GM12878 (cell line): ENCODE measurements around the gene PCDHAC2. TPM values are rescaled to one million over a fixed set of nuclear protein-coding genes. Genes with fewer than 3 reads are reported as not detected.

Source experiments
- ATAC-seq: fragments of 200-7000 bp; cut with Tn5 transposase; 3 replicates; pipeline ENCODE4 v1.9.1; 2020; ENCODE audit warnings: mild to moderate bottlenecking, moderate library complexity
- BruUV-seq: library from RNA; stranded (reverse); fragments of 400-500 nt; replicated peaks from 2 replicates; lab custom pipeline; 2021; lab: Mats Ljungman, UMichigan
- CTCF ChIA-PET: fragments of 300-600 bp; sonication (Branson Sonifier 250); formaldehyde crosslinking; extraction: SDS; loops from one replicate; lab custom pipeline; 2021; ENCODE audit warnings: inconsistent platforms; lab: Yijun Ruan, JAX
- POLR2A ChIA-PET: fragments of 350-600 bp; formaldehyde crosslinking; extraction: SDS; loops from one replicate; lab custom pipeline; 2021; ENCODE audit warnings: inconsistent platforms; lab: Charles Lee
- RAD21 ChIA-PET: fragments of 300-600 bp; sonication (Branson Sonifier 250); formaldehyde crosslinking; loops from one replicate; lab custom pipeline; 2023; ENCODE audit warnings: antibody characterized with exemption; ENCODE audit not compliant: unreplicated experiment; lab: Charles Lee
- SMC1A ChIA-PET: fragments of 300-600 bp; sonication (Branson Sonifier 250); formaldehyde crosslinking; loops from one replicate; lab custom pipeline; 2023; ENCODE audit not compliant: unreplicated experiment, uncharacterized antibody; lab: Charles Lee
- DNase-seq: peaks from one replicate; pipeline ENCODE4 v3.0.0-alpha.2; 2011; ENCODE audit warnings: low read depth, low spot score
- FAIRE-seq: peaks from 3 replicates; lab custom pipeline; 2011; peaks lifted over from hg19 to GRCh38; lab: Jason Lieb, UNC
- H2AFZ ChIP-seq: 2 replicates; pipeline ENCODE4 v1.6.0; 2011; ENCODE audit warnings: low read depth, low read length, control low read depth; ENCODE audit not compliant: control insufficient read depth
- H3K27ac ChIP-seq: 2 replicates; pipeline ENCODE4 v1.5.1; 2011; ENCODE audit warnings: control low read depth; ENCODE audit not compliant: control insufficient read depth, insufficient read depth
- H3K27me3 ChIP-seq, 2 experiments: replicated peaks in 1 of 2; 2 replicates each; pipeline versions ENCODE4 v1.6.0 to v1.6.1; 2011; ENCODE audit warnings: low read length in 1 of 2; ENCODE audit not compliant: control insufficient read depth in 2 of 2, insufficient read depth in 2 of 2
- H3K36me3 ChIP-seq, 2 experiments: 2 replicates each; pipeline ENCODE4 v1.5.1; 2011; ENCODE audit warnings: low read length in 1 of 2; ENCODE audit not compliant: control insufficient read depth in 2 of 2, insufficient read depth in 2 of 2
- H3K4me1 ChIP-seq: 2 replicates; pipeline ENCODE4 v1.6.1; 2011; ENCODE audit warnings: mild to moderate bottlenecking, low read length, moderate library complexity, mixed read lengths; ENCODE audit not compliant: control insufficient read depth, insufficient read depth
- H3K4me2 ChIP-seq: 2 replicates; pipeline ENCODE4 v1.6.0; 2011; ENCODE audit warnings: control low read depth; ENCODE audit not compliant: control insufficient read depth, insufficient read depth
- H3K4me3 ChIP-seq: fragments of 200-600 bp; sonication (generic); 2 replicates; pipeline ENCODE4 v1.5.1; 2016
- H3K79me2 ChIP-seq: 2 replicates; pipeline ENCODE4 v1.6.0; 2011; ENCODE audit warnings: low read length; ENCODE audit not compliant: control insufficient read depth, insufficient read depth
- H3K9ac ChIP-seq: 2 replicates; pipeline ENCODE4 v1.8.0; 2011; ENCODE audit warnings: low read length, control low read depth, mixed read lengths; ENCODE audit not compliant: control insufficient read depth, insufficient read depth
- H3K9me3 ChIP-seq: replicated peaks from 3 replicates; pipeline ENCODE4 v1.5.1; 2011; ENCODE audit warnings: mild to moderate bottlenecking, low read length; ENCODE audit not compliant: control insufficient read depth, insufficient read depth
- H4K20me1 ChIP-seq: 2 replicates; pipeline ENCODE4 v1.6.0; 2011; ENCODE audit not compliant: control insufficient read depth, insufficient read depth
- CEBPB ChIP-seq, 2 experiments: fragments of 150-350 bp in 1 of 2; IDR thresholded peaks; 2 replicates each; pipeline ENCODE4 v1.6.1; 2012 to 2014; ENCODE audit warnings: low read depth in 2 of 2, low read length in 2 of 2, borderline replicate concordance in 1 of 2, inconsistent platforms in 1 of 2
- CHD2 ChIP-seq: IDR thresholded peaks from 2 replicates; pipeline ENCODE4 v1.6.1; 2011; ENCODE audit warnings: low read depth, low read length, improper control_type of control experiment, borderline replicate concordance
- EED ChIP-seq: sonication (generic); IDR thresholded peaks from 2 replicates; pipeline ENCODE4 v1.6.1; 2016; ENCODE audit warnings: antibody characterized with exemption, low read depth
- MAX ChIP-seq: IDR thresholded peaks from 2 replicates; pipeline ENCODE4 v1.6.1; 2012; ENCODE audit warnings: low read depth, low read length, improper control_type of control experiment
- NFXL1 ChIP-seq: fragments of 450-650 bp; IDR thresholded peaks from 2 replicates; pipeline ENCODE4 v1.6.1; 2017; ENCODE audit warnings: antibody characterized with exemption, mild to moderate bottlenecking, borderline replicate concordance
- NRF1 ChIP-seq: conservative IDR thresholded peaks from 2 replicates; pipeline ENCODE4 v1.6.1; 2011; ENCODE audit warnings: mild to moderate bottlenecking, low read depth, low read length, improper control_type of control experiment
- RAD51 ChIP-seq: fragments of 450-650 bp; IDR thresholded peaks from 2 replicates; pipeline ENCODE4 v1.6.1; 2016; ENCODE audit warnings: moderate library complexity, mild to moderate bottlenecking, inconsistent platforms
- USF1 ChIP-seq: IDR thresholded peaks from 2 replicates; pipeline ENCODE4 v1.6.1; 2011; ENCODE audit warnings: borderline replicate concordance, low read depth, mild to moderate bottlenecking, moderate library complexity, mixed read lengths, low read length; ENCODE audit not compliant: insufficient read depth; ENCODE audit errors: extremely low read length
- USF2 ChIP-seq: IDR thresholded peaks from 2 replicates; pipeline ENCODE4 v1.6.1; 2011; ENCODE audit warnings: low read depth, low read length, improper control_type of control experiment, borderline replicate concordance
- WRNIP1 ChIP-seq: IDR thresholded peaks from 2 replicates; pipeline ENCODE4 v1.6.1; 2011; ENCODE audit warnings: low read depth, low read length, improper control_type of control experiment, borderline replicate concordance
- YBX1 ChIP-seq: fragments of 450-650 bp; IDR thresholded peaks from 2 replicates; pipeline ENCODE4 v1.6.1; 2016; ENCODE audit warnings: antibody characterized with exemption
- WGBS: methylation state at CpG from one replicate; pipeline ENCODE4 v1.1.6; 2016; ENCODE audit warnings: low lambda C conversion rate; ENCODE audit not compliant: insufficient replicate concordance, insufficient coverage; ENCODE audit errors: missing lambda C conversion rate; 5-methylcytosine and 5-hydroxymethylcytosine counted together
- in situ Hi-C: fragments of 300-500 bp; cut with MboI; formaldehyde crosslinking; loops from 9 replicates; pipeline ENCODE4 v1.14.3; 2018; ENCODE audit warnings: mixed read lengths
- intact Hi-C: fragments of 100-400 bp; cut with micrococcal nuclease; formaldehyde crosslinking; loops from one replicate; pipeline ENCODE4 v1.14.2; 2022; ENCODE audit not compliant: unreplicated experiment
- polyA plus RNA-seq, 11 experiments: library from polyadenylated mRNA; depleted of rRNA in 4 of 11; unstranded in 6 of 11; stranded (reverse) in 5 of 11; fragments of >200 nt; fragmentation: Nextera tagmentation in 4 of 11; fragmentation: Illumina TruSeq in 1 of 11; extraction: Ambion mirVana in 4 of 11; extraction: Trizol in 1 of 11; gene quantifications; 1 replicate in 1 of 11; 2 replicates in 10 of 11; pipeline versions ENCODE4 v1.2.1 to v1.2.3, GENCODE V29; 2011 to 2016; ENCODE audit warnings: inconsistent platforms in 2 of 11, missing spikeins in 2 of 11, low read depth in 1 of 11
- total RNA-seq, 4 experiments: library from RNA; depleted of rRNA in 3 of 4; stranded (reverse); fragments of >200 nt in 3 of 4; fragmentation: Illumina TruSeq in 1 of 4; extraction: Trizol in 1 of 4; gene quantifications; 2 replicates each; pipeline versions ENCODE4 v1.2.1 to v1.2.3, GENCODE V29; 2013 to 2021
- TF ChIP-seq, protein P1 (sequence below): fragments of 450-650 bp; IDR thresholded peaks from 2 replicates; pipeline ENCODE4 v1.6.1; 2017; ENCODE audit warnings: low read depth, mild to moderate bottlenecking, moderate library complexity

PCDHAC2 gene
- total and polyA plus RNA-seq, 10 of the 15 experiments (the other 5 are each of a cell fraction or from before 2014, with no cell fraction given), result 0.06 TPM; not detected in 9

- H2AFZ ChIP-seq, result no peak overlapping the region
- ChIA-PET CTCF (no interaction called here), RAD21 (no interaction called here), POLR2A (no interaction called here), SMC1A (no interaction called here)
- DNase-seq (no peak), ATAC-seq (no peak), FAIRE-seq (no peak)
- TF ChIP-seq CHD2, result no peak
- TF ChIP-seq USF2, result no peak
- TF ChIP-seq EED, result no peak
- no peak for TF ChIP-seq WRNIP1
- no peak for TF ChIP-seq USF1
- no peak for TF ChIP-seq YBX1
- TF ChIP-seq MAX, result no peak
- TF ChIP-seq, protein P1, sequence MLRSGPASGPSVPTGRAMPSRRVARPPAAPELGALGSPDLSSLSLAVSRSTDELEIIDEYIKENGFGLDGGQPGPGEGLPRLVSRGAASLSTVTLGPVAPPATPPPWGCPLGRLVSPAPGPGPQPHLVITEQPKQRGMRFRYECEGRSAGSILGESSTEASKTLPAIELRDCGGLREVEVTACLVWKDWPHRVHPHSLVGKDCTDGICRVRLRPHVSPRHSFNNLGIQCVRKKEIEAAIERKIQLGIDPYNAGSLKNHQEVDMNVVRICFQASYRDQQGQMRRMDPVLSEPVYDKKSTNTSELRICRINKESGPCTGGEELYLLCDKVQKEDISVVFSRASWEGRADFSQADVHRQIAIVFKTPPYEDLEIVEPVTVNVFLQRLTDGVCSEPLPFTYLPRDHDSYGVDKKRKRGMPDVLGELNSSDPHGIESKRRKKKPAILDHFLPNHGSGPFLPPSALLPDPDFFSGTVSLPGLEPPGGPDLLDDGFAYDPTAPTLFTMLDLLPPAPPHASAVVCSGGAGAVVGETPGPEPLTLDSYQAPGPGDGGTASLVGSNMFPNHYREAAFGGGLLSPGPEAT, result no peak
- TF ChIP-seq NRF1, result no peak
- no peak for TF ChIP-seq CEBPB (IDR thresholded peaks at IDR 0.05; ENCODE audit: borderline replicate concordance in 1 of 2, low read depth in 2 of 2, low read length in 2 of 2)
- no peak for TF ChIP-seq NFXL1
- no peak for TF ChIP-seq RAD51
- no peaks in the 10 kb centered on the region for H3K79me2 ChIP-seq
- H3K9me3 ChIP-seq, result peaks cover 3% of the 10 kb centered on the region; the same call in 2 of the 3 replicates
- no peaks in the 10 kb centered on the region for H3K36me3 ChIP-seq
- H3K27ac ChIP-seq, result no peak overlapping the region
- 59% methylated on average over 47 of the region's 74 CpGs for WGBS
- no peak overlapping the region for H3K9ac ChIP-seq
- no peaks in the 10 kb centered on the region for H3K27me3 ChIP-seq
- in situ Hi-C loops (no loop called here), intact Hi-C loops (no loop called here)
- no peak overlapping the region for H3K4me2 ChIP-seq
- no peaks in the 10 kb centered on the region for H3K4me1 ChIP-seq
- no peak overlapping the region for H3K4me3 ChIP-seq
- no TSS peak for BruUV-seq
- no peaks in the 10 kb centered on the region for H4K20me1 ChIP-seq
These were observed 39.6 kb upstream of the PCDHAC2 start for GRCh38 chr5:140926443-140927227.
